Esophagus mucosa (tissue), 1 donor: ENCODE results near the gene ANKRD53. TPM values are rescaled to one million over a fixed set of nuclear protein-coding genes. Genes with fewer than 3 reads are reported as not detected.
A peak's percentile ranks its signal among the peaks of the same experiment; 100 is the strongest.

Experiments used
- ATAC-seq: fragments of 200-7000 bp; cut with Tn5 transposase; one replicate; pipeline ENCODE4 v1.9.1; 2020
- total RNA-seq: library from RNA; stranded (reverse); gene quantifications from one replicate; pipeline ENCODE4 v1.2.4, GENCODE V29; 2023
- donor health status: DM: yes; HTN: yes; CAD: no.

ANKRD53 gene
- total RNA-seq, 1 donor from 2014 or later = 0.40 TPM

DNA sequence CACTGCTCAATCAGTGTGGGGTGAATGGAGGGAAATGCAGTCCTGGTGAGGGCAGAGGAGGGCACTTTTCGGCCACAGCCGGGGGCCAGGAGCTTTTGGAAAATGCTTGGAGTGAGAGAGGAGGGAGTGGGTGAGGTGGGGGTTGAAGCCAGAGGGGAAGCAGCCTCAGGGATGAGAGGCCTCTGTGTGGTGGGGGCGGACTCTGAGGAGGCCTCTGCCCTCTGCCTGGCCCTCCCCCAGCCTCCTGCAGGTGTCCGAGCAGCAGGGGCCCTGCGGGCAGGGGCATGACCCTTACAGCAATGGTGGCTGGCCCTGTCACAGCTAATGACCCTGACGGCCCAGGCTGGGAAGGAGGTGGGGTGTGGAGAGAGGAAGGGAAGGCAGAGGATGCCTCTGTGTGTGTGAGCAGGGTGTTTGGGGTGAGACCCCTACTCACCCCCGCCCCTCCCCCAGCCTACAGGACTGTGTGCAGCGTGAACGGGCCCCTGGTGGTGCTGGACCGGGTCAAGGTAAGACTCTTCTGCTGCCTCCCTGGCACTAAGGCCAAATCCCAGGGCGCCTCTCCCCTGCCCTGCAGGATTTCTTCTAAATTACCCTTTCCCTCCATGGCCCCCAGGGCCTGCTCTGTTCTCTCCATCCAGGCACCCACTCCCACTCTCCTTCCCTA, 35.1 kb upstream of the ANKRD53 start:
- peak; percentile 26 for ATAC-seq

DNA sequence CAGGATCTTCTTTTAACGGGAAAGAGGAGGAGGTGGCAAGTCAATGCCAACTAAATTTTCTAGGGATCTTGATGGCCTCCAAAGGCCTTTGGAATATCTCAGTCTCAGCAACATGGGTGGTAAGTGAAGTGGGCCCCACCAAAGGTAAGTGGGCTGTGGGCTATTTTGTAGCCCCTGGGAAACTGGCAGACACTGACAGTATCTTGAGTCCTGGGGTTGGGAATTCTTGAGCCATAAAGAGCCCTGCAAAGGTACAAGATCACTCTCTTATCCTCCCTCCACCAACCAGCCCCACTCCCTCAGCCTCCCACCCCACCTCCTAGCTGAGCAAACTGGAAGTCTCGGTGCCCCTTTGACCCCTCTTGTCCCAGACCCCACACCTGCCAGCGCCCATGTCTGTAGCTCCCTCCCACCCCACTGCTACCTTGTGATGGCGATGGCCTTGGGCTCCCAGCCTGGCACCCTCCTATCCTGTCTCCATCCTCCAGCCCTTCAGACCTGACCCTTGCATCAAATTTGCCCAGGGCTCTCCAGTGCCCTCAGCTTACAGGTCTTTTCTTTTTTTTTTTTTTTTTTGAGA, 34.2 kb upstream of the ANKRD53 start:
- no peak for ATAC-seq

DNA sequence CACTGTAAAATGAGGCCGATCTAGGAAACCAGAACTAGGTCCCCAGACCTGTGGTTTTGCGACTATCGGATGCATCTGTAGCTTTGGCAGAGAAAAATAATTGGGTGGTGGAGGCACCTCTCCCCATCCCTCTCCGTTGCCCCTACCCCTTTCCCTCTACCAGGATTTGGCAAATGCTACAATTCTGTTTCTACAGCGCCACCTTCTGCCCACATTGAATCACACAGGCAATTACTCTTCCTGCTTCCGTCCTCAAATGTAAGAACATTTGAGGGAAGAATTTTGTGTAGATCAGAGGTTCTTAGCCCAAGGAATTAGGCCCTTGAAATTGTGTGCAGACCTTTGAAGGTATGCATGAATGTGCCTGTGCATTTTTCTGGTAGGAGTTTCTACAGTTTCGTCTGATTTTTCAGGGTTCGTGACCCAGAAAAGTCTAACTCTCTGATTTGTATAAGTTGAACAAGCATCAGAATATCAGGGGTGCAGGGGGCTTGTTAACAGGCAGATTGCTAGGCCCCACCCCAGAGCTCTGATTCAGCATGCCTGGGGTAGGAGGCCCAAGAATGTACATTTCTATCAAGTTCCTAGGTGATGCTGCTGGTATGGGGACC, 31.5 kb upstream of the ANKRD53 start:
- ATAC-seq = no peak

DNA sequence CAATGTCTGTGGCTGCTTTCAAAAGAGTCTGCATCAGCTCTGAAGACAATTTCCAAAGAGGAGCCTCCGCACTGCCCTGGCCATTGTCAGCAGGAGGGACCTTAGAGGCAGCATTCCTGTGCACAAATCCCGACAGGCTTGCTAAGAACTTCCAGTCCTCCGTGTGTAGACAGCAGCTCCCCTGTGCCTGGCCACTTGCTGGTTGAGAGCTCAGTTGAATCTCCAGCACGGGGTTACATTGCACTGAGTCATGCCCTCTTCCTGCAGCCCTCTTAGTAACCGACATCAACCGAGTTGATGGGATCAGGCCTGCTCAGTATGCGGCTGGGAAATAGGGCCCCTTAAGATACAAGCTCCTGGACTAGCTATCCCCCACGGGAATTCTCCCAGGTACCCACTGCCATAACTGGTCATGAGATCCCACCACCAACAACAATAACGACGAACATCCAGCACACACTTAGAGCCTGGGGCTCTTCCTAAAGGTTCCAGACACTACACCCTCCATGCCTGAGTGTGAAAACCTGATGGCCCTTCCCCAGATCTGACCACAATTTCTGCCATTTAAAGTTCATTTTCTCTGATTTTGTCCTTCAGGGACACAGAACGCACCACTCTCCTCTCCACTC, 30.8 kb upstream of the ANKRD53 start:
- ATAC-seq = no peak

DNA sequence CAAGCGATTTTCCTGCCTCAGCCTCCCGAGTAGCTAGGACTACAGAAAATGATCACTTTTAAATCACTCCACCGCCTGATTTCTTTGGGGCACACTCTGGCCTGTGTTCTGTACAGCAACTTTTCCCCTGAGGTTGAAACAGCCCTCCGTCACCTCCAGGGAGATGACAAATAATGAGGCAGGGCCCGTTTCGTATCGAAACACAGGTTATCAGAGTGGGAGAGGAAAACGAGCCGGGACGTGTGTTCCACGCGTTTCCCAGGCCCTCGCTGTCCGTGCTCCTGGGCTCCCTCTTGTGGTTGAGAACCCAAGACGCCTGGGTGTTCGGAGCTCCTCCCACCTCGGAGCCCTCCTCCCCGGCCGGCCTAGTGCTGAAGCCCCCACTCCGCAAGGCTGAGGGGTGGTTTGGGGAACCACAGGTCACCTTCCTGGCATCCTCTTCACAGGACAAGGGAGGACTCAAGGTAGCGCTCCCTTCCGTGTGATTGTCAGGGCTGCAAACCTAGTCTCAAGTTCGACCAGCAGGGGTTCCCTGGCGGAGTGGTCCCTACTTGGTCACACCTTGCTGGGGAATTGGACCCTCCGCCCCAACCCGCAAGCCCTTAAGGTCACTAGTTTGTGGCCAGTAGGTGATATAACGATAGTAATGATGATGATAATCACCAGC, 30.0 kb upstream of the ANKRD53 start:
- peak; percentile 84 for ATAC-seq

DNA sequence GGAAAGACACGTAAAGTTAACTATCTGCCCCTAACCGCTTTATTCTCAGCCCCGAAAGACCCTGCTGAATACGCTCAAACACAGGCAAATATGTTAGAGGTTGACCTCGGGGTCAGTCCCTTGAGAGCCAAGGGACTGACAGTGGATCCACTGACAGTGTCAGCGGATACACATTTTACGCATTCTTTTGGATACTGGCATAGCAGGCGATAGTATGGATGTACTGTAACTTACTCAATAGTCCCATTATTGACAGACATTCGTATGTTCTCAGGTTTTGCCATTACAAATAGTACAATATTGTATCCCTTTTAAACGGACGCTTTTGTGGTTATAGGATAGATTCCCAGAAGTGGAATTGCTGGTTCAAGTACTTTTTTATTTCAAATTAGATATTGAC, 29.3 kb upstream of the ANKRD53 start:
- no peak for ATAC-seq

DNA sequence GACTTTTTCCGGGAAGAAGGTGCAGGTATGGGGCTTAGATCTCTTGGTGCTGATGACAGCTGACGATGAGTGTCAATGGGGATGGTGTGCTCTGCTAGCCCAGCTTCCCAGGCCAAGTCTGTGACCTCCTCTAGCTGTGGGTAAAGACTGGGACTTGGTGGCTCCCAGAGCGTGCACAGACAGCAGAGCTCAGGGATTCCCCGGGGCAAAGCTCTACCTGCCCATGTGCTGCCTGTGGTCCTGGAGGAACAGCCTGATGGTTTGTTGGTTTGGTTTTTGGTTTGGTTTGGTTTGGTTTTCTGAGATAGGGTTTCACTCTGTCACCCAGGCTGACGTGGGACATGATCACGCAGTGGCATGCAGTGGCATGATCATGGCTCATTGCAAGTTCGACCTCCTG, 23.5 kb upstream of the ANKRD53 start:
- ATAC-seq = no peak

DNA sequence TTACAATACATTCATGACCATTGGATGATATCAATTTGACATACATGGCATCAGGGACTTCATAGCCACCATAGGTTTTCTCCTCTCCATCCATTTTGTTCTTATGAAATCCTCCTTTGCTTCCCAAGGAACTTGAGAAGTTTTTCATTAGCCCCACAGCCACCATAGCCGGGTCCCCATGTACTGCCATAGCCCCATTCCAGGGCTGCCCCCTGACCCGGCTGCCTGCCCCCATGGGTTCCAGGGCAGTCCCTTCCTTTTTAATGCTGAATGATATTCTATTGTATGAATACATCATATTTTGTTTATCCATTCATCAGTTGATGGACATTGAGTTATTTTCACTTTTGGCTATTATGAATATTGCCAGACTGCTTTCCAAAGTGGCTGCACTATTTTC, 22.3 kb upstream of the ANKRD53 start:
- ATAC-seq = no peak

DNA sequence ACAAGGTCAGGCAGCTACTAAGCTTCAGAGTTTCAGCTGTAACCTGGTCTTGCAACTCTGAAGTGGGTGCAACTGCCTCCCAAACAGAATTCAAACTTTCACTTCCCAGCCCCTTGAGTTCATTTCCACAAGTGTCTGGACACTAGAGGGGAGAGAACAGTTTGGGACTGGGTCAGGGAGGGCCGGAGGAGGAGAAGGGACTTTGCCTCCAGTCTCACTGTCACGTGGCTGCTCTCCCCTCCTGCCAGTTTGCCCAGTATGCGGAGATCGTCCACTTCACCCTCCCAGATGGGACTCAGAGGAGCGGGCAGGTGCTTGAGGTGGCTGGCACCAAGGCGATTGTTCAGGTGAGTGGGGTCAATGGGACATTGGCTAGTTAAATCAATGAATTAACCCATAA, 20.6 kb upstream of the ANKRD53 start:
- ATAC-seq = no peak

DNA sequence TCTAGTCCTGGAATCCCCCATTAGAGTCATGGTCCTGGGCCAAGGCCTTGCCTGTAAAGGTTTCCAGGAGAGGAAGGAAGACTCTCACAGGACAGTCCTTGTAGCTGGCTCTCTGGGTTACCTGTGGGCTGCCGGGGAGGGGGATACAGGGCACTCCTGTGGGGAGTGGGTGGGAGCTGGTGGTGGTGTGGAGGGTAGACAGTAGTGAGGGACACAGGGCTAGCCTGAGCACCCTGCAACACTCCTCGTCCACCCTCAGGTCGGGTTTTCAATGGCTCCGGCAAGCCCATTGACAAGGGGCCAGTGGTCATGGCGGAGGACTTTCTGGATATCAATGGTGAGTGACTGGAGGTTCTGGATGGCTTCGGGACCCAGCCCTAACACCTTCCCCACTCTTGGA, 19.7 kb upstream of the ANKRD53 start:
- ATAC-seq = no peak

DNA sequence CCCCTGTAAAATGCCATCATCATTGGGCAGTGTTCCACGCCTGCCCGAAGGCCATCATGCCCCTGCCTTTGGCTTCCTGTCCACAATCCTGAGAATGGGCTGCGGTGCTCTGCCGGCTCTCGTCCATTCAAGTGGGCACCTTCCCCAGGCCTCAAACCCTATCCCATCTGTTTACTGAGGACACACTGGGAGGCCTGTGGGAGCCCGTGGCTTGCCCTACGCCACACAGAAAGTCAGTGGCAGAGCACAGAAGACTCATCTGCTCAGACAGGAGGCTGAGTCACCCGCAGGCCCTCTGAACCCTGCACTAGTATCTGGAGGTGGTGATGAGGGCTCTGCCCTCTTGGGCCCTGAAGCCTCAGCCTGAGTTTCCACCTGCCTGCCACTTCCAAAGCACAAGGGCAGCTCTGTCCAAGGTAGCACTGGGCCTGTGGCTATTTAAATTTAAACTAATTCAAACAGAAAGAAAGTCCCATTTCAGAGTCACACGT, 19.1 kb upstream of the ANKRD53 start:
- no peak for ATAC-seq

DNA sequence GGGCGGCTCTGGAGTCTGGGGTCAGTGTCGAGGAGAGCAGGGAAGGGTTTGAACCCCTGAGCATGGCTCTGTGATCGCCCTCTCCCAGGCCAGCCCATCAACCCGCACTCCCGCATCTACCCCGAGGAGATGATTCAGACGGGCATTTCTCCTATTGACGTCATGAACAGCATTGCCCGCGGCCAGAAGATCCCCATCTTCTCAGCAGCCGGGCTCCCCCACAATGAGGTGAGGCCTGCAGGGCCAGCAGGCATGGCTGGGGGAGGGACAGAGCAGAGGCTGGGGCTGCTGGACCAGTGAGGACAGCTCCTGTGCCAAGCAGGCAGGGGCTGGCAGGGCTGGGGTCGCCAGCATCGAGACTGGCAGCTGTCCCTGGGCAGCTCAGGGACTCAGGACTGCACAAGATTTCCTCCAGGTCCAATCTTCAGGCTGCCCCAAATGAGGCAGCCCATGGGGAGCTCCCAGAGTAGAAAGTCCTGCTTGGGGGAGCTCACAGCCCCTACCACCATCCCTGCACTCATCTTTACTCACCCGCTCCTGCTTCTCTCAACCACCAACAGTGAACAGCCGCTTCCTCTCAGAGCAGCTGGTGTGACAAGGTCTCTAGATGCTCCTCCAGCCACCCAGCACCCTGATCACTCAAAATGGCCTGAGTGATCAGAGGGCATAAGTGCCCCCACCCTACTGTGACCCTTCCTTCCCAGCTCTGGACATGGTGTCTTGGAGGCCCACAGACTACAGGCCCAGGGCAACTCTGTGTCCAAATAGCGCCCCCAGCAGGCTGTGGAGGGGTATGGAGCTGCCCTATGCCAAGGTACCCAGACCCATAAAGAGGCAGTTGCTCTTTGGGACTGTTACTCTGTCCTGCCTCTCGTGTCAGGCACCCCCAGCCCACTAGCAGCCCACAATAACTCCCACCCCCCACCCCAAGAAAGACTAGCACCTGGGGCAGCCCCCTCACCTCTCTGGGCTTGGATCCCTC, 18.3 kb upstream of the ANKRD53 start:
- no peak for ATAC-seq

DNA sequence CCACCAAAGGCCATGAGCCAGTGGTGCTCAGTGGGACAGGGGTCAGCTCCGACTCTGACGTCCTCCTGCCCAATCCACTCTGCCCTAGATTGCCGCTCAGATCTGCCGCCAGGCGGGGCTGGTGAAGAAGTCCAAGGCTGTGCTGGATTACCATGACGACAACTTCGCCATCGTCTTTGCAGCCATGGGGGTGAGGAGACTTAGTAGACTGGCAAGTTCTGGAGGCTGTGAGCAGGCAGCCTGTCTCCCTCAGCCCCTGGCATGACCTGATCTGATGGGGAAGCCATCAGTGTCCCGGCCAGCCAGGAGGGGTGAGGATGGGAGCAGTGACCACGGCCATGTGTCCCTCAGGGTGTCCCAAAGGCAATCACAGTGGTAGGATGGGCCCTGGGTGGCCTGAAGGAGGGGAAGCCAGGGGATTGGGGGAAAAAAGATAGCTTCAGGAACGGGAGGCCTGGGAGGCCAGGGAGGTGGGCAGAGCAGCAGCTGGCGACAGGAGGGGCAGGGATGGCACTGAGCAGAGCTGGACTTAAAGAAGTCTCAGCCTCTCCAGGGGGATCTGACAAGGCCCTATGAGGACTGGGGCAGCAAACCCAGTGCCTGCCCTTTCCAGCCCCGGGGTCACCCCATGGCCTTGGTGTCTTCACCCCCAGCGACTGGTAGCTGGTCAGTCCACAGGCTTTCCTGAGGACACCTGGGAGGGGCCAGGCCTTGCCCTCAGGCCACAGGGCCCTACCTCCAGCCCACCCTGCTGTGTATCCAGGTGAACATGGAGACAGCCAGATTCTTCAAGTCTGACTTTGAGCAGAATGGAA, 17.4 kb upstream of the ANKRD53 start:
- no peak for ATAC-seq

DNA sequence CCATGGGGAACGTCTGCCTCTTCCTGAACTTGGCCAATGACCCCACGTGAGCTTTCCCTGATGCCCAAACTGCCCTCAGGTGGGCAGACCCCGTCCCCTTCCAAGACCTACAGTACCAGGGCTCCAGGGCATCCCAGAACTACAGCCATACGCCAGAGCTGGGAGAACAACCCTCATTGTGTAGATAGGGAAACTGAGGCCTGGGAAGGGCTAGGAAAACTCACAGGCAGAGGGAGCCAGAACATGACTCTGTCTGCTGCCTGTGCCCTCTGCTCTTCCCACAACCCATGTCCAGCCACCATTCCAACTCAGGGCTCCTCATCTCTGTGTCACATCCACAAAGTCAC, 16.8 kb upstream of the ANKRD53 start:
- ATAC-seq = no peak

DNA sequence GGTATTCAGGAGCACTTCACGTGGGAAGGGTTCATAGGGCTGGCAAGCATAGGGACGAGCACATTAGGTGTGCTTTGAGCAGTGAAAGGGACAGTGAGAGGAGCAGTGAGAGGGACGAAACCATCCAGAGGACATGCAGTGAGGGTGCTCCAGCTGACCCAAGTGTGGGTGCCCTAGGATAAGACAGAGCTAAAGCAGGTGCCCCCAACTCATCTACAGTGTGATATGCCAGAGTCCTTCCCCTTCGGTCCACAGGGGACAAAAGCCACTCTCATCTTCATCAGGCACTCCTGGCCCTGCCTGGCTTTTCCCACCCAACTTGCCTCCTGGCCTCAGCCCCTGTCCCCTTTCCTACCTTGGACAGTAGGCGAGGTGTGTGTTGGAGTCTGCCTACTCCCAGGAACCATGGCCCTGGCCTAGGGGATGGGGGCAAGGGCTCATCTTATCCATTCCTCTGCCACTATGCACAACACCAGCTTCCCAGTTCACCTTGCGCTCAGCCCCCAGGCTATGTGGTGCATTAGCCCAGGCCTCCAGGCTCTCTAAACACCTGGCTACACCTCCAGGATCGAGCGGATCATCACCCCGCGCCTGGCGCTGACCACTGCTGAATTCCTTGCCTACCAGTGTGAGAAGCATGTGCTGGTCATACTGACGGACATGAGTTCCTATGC, 16.1 kb upstream of the ANKRD53 start:
- no peak for ATAC-seq

DNA sequence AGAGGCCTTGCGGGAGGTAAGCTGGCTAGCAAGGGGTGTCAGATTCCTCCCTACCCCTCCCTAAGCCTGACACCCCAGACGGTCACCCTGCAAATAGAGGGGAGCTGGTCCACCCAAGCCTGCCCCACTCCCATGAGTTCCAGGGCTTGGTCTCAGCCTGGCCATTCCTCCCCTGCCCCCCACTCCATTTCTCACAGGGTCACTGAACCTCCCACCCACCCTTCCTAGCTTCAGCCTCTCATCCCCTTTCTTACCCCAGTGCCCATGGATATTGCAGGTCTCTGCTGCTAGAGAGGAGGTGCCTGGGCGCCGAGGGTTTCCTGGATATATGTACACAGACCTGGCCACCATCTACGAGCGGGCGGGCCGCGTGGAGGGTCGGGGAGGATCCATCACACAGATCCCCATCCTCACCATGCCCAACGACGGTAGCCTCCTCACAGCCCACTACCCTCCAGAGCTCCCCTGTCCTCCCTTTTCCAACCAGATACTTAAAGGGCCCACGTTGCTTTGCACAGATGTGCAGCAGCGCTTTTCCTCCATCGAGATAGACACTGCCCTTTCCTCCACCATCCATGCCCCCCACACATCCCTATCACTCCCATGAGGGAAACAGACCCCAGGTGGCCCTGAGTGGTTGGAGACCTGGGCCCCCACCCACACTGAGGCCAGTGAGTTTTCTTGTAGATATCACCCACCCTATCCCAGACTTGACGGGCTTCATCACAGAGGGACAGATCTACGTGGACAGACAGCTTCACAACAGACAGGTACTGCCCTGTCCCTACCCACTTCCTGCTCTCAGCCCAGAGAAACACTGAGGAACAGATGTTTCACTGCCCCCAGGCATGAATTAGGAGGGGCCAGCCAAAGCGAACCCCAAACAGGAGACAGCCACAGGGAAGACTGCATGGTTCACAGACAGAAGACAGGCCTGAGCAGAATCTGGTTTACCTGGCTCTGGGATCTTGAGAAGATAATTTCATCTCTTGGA, 15.2 kb upstream of the ANKRD53 start:
- ATAC-seq = no peak

DNA sequence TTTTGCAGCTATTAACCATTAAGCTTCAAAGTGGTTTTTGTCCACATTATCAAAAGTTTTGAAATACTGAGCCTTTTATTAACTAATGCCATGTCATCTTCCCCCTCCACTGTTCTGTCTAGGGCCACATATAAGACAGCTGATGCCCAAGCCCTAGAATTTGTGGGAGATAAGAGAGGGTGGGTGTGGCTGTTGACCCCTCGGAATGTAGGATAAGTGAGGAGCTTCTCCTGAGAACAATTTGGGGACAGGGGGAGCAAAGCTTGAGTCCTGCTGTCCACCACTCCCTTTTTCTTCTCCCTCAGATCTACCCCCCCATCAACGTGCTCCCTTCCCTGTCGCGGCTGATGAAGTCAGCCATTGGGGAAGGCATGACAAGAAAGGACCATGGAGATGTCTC, 14.3 kb upstream of the ANKRD53 start:
- ATAC-seq = no peak

DNA sequence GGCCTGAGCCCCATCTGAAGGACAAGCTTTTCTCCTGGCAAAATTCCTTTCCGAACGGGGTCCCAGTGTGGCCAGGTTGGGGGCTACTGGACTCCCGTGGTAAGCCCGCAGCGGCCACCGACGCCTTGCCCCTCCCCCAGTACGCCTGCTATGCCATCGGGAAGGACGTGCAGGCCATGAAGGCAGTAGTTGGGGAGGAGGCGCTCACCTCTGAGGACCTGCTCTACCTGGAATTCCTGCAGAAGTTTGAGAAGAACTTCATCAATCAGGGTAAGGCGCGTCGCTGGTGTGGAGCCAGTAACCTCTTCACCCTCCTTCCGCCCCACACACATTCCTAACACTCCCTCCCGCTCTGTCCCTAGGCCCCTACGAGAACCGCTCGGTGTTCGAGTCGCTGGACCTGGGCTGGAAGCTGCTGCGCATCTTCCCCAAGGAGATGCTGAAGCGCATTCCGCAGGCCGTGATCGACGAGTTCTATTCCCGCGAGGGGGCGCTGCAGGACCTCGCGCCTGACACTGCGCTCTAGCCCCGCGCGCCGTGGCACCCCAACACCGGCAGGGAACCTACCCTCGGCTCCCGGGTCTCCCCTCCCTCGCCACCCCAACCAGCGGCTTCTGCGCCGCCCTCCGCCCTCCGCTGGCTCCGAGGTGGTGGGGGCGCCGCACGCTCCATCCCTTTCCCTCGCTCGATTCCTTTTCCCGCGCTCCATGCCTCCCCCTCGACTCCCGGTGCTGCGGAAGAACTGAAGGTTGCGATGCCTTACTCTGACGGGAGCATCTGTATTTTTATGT, 13.6 kb upstream of the ANKRD53 start:
- peak; percentile 63 for ATAC-seq
